Measurements from ENCODE around the gene RILPL2.
"Not testable (repeated sequence)": the region's sequence is repeated elsewhere in the genome, so short reads cannot be mapped to it uniquely, and the experiment has no call there.

RILPL2 gene

GRCh38 chr12:123379391-123379790, 57.1 kb downstream of the RILPL2 start:
- DNase-seq, result no peak

- not testable (repeated sequence) for DNase-seq
These were observed 64.1 kb downstream of the RILPL2 start for GRCh38 chr12:123372415-123372814.

- DNase-seq, result not testable (repeated sequence)
These were observed 64.7 kb downstream of the RILPL2 start for GRCh38 chr12:123371667-123372368.

GRCh38 chr12:123369229-123369628, 67.3 kb downstream of the RILPL2 start:
- no peak for DNase-seq

GRCh38 chr12:123368431-123368830, 68.1 kb downstream of the RILPL2 start:
- not testable (repeated sequence) for DNase-seq

GRCh38 chr12:123367511-123367910, 69.0 kb downstream of the RILPL2 start:
- peak; percentile 62 for DNase-seq
